BLaER1 treated with 17β-estradiol and CSF1 and Interleukin-3, amounts not matched to agents 10 nM and 100 nM (cell line): Measurements from ENCODE around the gene SPATA25.

Source experiments
- H3K27ac ChIP-seq, 11 experiments: shearing (Covaris generic); formaldehyde crosslinking; 2 replicates each; pipeline ENCODE4 v1.8.1; 2022
- H3K27me3 ChIP-seq, 11 experiments: shearing (Covaris generic); formaldehyde crosslinking; 2 replicates each; pipeline ENCODE4 v1.8.1; 2022
- H3K36me3 ChIP-seq, 11 experiments: shearing (Covaris generic); formaldehyde crosslinking; 2 replicates each; pipeline ENCODE4 v1.8.1; 2022
- H3K4me1 ChIP-seq, 10 experiments: shearing (Covaris generic); formaldehyde crosslinking; 2 replicates each; pipeline ENCODE4 v1.8.1; 2022
- H3K4me2 ChIP-seq, 11 experiments: shearing (Covaris generic); formaldehyde crosslinking; 2 replicates each; pipeline ENCODE4 v1.8.1; 2022
- H3K4me3 ChIP-seq, 10 experiments: shearing (Covaris generic); formaldehyde crosslinking; 2 replicates each; pipeline ENCODE4 v1.8.1; 2022
- H3K9ac ChIP-seq, 11 experiments: shearing (Covaris generic); formaldehyde crosslinking; 2 replicates each; pipeline ENCODE4 v1.8.1; 2022
- H3K9me3 ChIP-seq, 11 experiments: shearing (Covaris generic); formaldehyde crosslinking; replicated peaks in 1 of 11; 2 replicates each; pipeline ENCODE4 v1.8.1; 2022
- H4K20me1 ChIP-seq, 11 experiments: shearing (Covaris generic); formaldehyde crosslinking; 2 replicates each; pipeline ENCODE4 v1.8.1; 2022
- Cebpa-rat ChIP-seq, 11 experiments: shearing (Covaris generic); IDR thresholded peaks; 2 replicates each; pipeline ENCODE4 v1.8.1; 2022

SPATA25 gene

DNA sequence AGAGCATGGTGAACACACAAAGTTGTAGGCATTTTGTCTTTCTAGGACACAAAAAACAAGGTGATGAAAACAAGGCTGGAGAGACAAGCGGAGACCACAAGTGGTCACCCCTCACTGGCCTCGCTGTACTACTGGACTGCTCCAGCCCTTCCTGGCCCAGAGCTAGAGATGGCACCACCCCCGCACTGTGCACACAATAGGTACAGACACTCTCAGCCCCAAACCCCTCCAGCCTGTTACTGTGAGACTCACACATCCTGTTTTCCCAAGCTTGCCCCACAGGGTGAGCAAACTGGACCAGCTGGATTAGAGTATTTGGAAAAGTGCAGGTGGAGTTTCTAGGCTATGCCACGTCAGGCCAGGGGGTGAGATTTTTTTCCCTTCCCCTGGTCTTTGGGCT is 14.8 kb downstream of the SPATA25 start:
- no peak for TF ChIP-seq Cebpa-rat (IDR thresholded peaks at IDR 0.05)
- no peak overlapping the region for H3K4me3 ChIP-seq
- no peak overlapping the region for H3K4me2 ChIP-seq
- H3K9me3 ChIP-seq: no peaks in the 10 kb centered on the region
- no peaks in the 10 kb centered on the region for H3K27me3 ChIP-seq
- no peaks in the 10 kb centered on the region for H3K4me1 ChIP-seq
- peaks cover 10 to 47% (median 23%) of the 10 kb centered on the region in 11 experiments for H3K36me3 ChIP-seq
- peaks cover 0 to 11% (median 0%) of the 10 kb centered on the region in 11 experiments; a peak in 1 of 22 replicates for H4K20me1 ChIP-seq
- H3K9ac ChIP-seq: no peak overlapping the region
- no peak overlapping the region for H3K27ac ChIP-seq

DNA sequence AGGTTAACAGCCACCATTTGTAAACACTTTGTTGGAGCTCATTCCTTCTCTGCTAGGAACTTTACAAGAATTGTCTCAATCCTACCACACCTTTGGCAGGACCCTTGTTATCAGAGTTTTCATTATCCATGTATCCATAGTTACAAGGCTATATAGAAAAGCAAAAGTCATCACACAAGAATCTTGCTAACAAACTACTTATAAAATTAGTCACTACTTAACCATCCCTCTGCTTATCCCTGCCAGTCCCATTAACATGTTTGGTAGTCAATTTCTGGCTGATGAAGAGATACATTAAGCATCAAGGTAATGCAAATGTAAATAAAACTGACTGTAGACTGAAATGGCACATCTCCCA is 19.6 kb downstream of the SPATA25 start:
- Histone ChIP-seq H3K4me2 (no peak overlapping the region), H3K36me3 (peaks cover 0 to 24% (median 4%) of the 10 kb centered on the region in 11 experiments; a peak in 10 of 22 replicates), H3K27ac (no peak overlapping the region)

DNA sequence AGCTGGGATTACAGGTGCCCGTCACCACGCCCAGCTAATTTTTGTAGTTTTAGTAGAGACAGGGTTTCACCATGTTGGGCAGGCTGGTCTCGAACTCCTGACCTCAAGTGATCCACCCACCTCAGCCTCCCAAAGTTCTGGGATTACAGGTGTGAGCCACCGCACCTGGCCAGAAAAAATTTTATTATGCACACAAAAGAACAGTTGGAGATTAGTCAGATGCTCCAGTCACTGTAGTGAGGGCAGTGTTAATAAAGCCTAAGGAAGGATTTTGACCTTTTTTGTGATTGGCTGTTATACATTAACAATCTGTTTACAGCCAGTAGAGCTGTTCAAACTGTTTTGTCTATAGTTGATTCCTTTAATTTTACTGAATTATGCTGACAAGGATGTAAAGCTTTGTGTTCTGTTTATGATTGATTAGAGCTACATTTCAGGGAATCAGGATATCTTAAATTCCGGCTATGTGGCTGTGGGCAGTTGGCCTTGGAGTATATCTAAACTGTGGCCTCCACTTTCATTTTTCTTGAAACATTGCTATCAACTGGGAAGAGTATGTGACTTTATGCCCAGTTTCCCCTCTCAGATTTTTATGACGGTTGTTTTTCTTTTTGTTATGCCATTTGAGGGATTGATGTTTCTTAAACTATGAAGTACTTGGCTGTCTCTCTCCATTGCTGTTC is 20.1 kb downstream of the SPATA25 start:
- H3K4me1 ChIP-seq: peaks cover 0 to 9% (median 0%) of the 10 kb centered on the region in 10 experiments; a peak in 2 of 20 replicates
- no peak for TF ChIP-seq Cebpa-rat (IDR thresholded peaks at IDR 0.05)
- no peak overlapping the region for H3K4me3 ChIP-seq
- no peak overlapping the region for H3K9ac ChIP-seq
- no peaks in the 10 kb centered on the region for H3K9me3 ChIP-seq
- no peak overlapping the region for H3K27ac ChIP-seq
- peaks cover 0 to 19% (median 0%) of the 10 kb centered on the region in 11 experiments; a peak in 8 of 22 replicates for H3K36me3 ChIP-seq
- peaks cover 0 to 4% (median 0%) of the 10 kb centered on the region in 11 experiments; a peak in 1 of 22 replicates for H4K20me1 ChIP-seq
- H3K4me2 ChIP-seq: no peak overlapping the region
- H3K27me3 ChIP-seq: no peaks in the 10 kb centered on the region

More for the DNA sequence above, 19.6 kb downstream of the SPATA25 start:
- Histone ChIP-seq H3K9me3 (no peaks in the 10 kb centered on the region), H3K4me1 (peaks cover 0 to 9% (median 0%) of the 10 kb centered on the region in 10 experiments; a peak in 2 of 20 replicates), H4K20me1 (peaks cover 0 to 4% (median 0%) of the 10 kb centered on the region in 11 experiments; a peak in 1 of 22 replicates), H3K9ac (no peak overlapping the region), H3K4me3 (no peak overlapping the region), H3K27me3 (no peaks in the 10 kb centered on the region)
- TF ChIP-seq Cebpa-rat (IDR thresholded peaks at IDR 0.05): no peak

DNA sequence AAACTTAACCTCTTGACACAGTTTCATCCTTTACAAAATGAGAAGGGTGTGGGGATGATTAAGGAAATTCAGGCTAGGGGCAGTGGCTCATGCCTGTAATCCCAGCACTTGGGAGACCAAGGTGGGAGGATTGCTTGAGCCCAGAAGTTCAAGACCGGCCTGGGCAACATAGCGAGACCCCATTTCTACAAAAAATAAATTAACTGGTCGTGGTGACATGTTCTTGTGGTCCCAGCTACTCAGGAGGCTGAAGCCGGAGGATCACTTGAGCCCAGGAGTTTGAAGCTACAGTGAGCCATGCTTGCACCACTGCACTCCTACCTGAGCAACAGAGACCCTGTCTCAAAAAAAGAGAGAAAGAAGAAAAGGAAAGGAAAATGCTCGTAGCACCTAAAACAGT is 21.0 kb downstream of the SPATA25 start:
- Histone ChIP-seq H4K20me1 (peaks cover 0 to 4% (median 0%) of the 10 kb centered on the region in 11 experiments; a peak in 1 of 22 replicates), H3K9me3 (no peaks in the 10 kb centered on the region), H3K27ac (no peak overlapping the region), H3K27me3 (no peaks in the 10 kb centered on the region), H3K9ac (no peak overlapping the region), H3K4me1 (peaks cover 0 to 9% (median 0%) of the 10 kb centered on the region in 10 experiments; a peak in 3 of 20 replicates), H3K36me3 (peaks cover 0 to 16% (median 0%) of the 10 kb centered on the region in 11 experiments; a peak in 7 of 22 replicates), H3K4me3 (no peak overlapping the region), H3K4me2 (no peak overlapping the region)
- no peak for TF ChIP-seq Cebpa-rat (IDR thresholded peaks at IDR 0.05)

DNA sequence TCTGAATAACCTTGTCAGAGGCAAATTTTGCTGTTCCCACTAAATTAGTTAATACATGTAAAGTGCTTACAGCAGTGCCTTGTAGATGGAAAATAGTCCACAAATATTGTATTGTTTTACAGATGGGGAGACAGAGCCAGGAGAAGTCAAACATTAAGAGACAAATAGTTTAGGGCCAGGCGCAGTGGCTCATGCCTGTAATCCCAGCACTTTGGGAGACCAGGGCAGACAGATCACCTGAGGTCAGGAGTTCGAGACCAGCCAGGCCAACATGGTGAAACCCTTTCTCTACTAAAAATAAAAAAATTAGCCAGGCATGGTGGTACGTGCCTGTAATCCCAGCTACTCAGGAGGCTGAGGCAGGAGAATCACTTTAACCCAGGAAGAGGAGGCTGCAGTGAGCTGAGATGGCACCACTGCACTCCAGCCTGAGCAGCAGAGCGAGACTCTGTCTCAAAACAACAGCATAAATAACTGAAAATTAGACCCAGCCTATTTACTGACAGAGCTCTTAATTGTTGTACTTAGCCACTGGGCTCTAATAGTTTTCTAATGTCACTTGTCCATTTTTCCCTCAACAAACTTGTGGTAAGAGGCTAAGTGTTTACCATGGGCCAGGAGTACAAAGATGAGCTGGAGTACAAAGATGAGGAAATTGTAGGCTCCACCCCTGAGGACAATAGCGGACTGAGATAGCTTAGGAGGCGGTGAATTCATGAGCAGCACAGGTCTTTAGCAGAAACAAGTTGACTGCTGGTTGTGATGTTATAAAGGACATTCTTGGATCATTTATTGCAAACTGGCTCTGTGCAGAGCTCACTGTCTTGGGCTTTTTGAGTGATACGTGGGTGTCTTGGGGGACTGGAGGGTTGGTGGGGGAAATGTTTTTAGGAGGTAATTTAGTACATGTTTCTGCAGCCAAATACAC is 23.6 kb downstream of the SPATA25 start:
- H3K27me3 ChIP-seq: no peaks in the 10 kb centered on the region
- no peak overlapping the region for H3K27ac ChIP-seq
- H3K36me3 ChIP-seq: peaks cover 0 to 3% (median 0%) of the 10 kb centered on the region in 11 experiments; a peak in 3 of 22 replicates
- no peak overlapping the region for H3K4me3 ChIP-seq
- peaks cover 0 to 4% (median 0%) of the 10 kb centered on the region in 11 experiments; a peak in 1 of 22 replicates for H4K20me1 ChIP-seq
- H3K9ac ChIP-seq: no peak overlapping the region
- no peak for TF ChIP-seq Cebpa-rat (IDR thresholded peaks at IDR 0.05)
- no peaks in the 10 kb centered on the region for H3K9me3 ChIP-seq
- peaks cover under 1 to 30% (median 8%) of the 10 kb centered on the region in 10 experiments; a peak in 13 of 20 replicates for H3K4me1 ChIP-seq
- H3K4me2 ChIP-seq: no peak overlapping the region

DNA sequence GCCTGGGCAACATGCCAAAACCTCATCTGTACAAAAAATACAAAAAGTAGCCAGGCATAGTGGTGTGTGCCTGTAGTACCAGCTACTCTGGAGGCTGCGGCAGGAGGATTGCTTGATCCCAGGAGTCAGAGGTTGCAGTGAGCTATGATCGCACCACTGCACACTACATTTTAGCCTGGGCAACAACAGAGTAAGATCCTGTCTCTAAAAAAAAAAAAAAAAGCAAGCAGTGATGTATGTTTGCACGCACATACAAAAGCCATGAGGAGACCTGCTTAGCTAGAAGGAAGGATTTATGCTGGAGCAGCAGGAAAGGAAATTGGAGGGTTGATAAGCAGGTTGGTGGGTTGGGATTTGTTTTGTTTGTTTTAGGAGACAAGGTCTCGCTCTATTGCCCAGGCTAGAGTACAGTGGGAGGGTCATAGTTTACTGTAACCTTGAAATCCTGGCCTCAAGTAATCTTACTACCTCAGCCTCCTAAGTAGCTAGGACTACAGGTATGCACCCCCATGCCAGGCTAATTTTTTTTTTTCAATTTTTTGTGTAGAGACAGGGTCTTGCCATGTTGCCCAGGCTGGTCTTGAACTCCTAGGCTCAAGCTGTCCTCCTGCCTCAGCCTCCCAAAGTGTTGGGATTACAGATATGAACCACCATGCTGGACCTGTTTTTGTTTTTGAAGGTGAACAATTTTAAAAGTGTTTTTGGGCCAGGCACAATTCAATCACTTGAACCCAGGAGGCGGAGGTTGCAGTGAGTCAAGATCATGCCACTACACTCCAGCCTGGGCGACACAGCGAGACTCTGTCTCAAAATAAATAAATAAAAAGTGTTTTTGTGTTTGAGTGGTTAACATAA is 26.0 kb downstream of the SPATA25 start:
- Histone ChIP-seq H3K9ac (no peak overlapping the region), H4K20me1 (peaks cover 0 to 2% (median 0%) of the 10 kb centered on the region in 11 experiments; a peak in 1 of 22 replicates), H3K4me1 (peaks cover 14 to 42% (median 21%) of the 10 kb centered on the region in 10 experiments), H3K4me2 (peak overlapping the region in 1 of 11 experiments; percentile 7; a peak in 1 of 22 replicates), H3K4me3 (no peak overlapping the region), H3K9me3 (no peaks in the 10 kb centered on the region), H3K27me3 (no peaks in the 10 kb centered on the region), H3K27ac (no peak overlapping the region), H3K36me3 (peaks cover 0 to 3% (median 0%) of the 10 kb centered on the region in 11 experiments; a peak in 2 of 22 replicates)
- TF ChIP-seq Cebpa-rat (IDR thresholded peaks at IDR 0.05): no peak

DNA sequence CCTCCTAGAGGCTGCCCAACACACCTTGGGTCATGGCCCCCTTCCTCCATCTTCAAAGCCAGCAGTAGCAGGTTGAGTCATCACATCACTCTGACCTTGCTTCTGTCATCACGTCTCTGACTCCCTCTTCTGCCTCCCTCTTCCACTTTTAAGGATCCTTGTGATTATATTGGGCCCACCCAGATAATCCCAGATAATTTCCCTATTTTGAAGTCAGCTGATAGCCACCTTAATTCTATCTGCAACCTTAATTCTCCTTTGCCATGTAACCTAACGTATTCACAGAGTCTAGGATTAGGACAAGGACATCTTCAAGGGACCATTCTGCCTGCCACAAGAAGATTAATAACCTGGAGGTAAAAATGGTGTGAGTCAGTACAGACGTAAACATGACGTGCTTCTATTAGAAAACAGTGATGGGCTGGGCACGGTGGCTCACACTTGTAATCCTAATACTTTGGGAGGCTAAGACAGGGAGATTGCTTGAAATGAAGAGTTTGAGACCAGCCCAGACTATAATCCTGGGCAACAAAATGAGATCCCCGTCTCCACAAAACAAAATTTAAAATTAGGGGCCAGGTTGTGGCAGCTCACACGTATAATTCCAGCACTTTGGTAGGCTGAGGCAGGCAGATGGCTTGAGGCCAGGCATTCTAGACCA is 26.7 kb downstream of the SPATA25 start:
- Histone ChIP-seq H3K4me2 (peak overlapping the region in 1 of 11 experiments; percentile 7; a peak in 1 of 22 replicates), H3K4me3 (no peak overlapping the region), H3K9me3 (no peaks in the 10 kb centered on the region), H3K4me1 (peaks cover 21 to 46% (median 28%) of the 10 kb centered on the region in 10 experiments), H3K36me3 (peaks cover 0 to 3% (median 0%) of the 10 kb centered on the region in 11 experiments; a peak in 2 of 22 replicates), H3K27ac (no peak overlapping the region), H3K27me3 (no peaks in the 10 kb centered on the region), H3K9ac (no peak overlapping the region), H4K20me1 (no peaks in the 10 kb centered on the region)
- no peak for TF ChIP-seq Cebpa-rat (IDR thresholded peaks at IDR 0.05)

DNA sequence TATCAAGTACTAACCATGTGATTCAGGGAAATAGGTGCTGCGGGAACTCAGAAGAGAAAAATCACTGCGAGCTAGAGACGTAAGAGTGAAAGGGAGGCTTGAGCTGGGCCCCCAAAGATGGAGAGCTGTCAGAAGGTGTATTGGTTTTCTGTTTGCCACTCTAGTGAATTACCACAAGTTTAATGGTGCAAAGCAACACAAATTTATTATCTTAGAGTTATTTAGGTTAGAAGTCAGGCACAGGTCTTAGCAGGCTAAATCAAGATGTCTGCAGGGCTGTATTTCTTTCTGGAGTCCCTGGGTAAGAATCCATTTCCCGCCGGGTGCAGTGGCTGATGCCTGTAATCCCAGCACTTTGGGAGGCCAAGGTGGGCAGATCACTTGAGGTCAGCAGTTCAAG is 27.5 kb downstream of the SPATA25 start:
- H3K36me3 ChIP-seq: peaks cover 0 to 7% (median 2%) of the 10 kb centered on the region in 11 experiments; a peak in 13 of 22 replicates
- no peak overlapping the region for H3K27ac ChIP-seq
- H4K20me1 ChIP-seq: no peaks in the 10 kb centered on the region
- peaks cover 25 to 48% (median 32%) of the 10 kb centered on the region in 10 experiments for H3K4me1 ChIP-seq
- H3K27me3 ChIP-seq: no peaks in the 10 kb centered on the region
- TF ChIP-seq Cebpa-rat (IDR thresholded peaks at IDR 0.05): no peak
- no peak overlapping the region for H3K9ac ChIP-seq
- H3K4me3 ChIP-seq: no peak overlapping the region
- no peaks in the 10 kb centered on the region for H3K9me3 ChIP-seq
- no peak overlapping the region; a peak in 2 of 22 replicates for H3K4me2 ChIP-seq
